GM12891 (cell line): Measurements from ENCODE around the gene TCF15.

Experiments
- POLR2A ChIP-seq: IDR thresholded peaks from 2 replicates; pipeline ENCODE4 v1.6.1; 2011; ENCODE audit warnings: low read depth, low read length, control low read depth
- POLR2AphosphoS5 ChIP-seq: IDR thresholded peaks from 2 replicates; pipeline ENCODE4 v1.6.1; 2011; ENCODE audit warnings: low read depth, low read length, control low read depth
- TAF1 ChIP-seq: IDR thresholded peaks from 2 replicates; pipeline ENCODE4 v1.6.1; 2011; ENCODE audit warnings: low read depth, low read length, control low read depth

- TF ChIP-seq POLR2AphosphoS5 (no peak), POLR2A (no peak), TAF1 (no peak)
Observed at GRCh38 chr20:609371-609964, 641 bp downstream of the TCF15 start.
